ENCODE results near the gene VPS13D. TPM values are rescaled to one million over a fixed set of nuclear protein-coding genes. Genes with fewer than 3 reads are reported as not detected.
A peak's percentile ranks its signal among the peaks of the same experiment; 100 is the strongest.
"Not testable (repeated sequence)": the region's sequence is repeated elsewhere in the genome, so short reads cannot be mapped to it uniquely, and the experiment has no call there.

Gene VPS13D
- polyA plus RNA-seq, 3 donors from 2014 or later: 4.2 to 9.9 (median 6.6) TPM

- H3K4me3 Mint-ChIP-seq; H3K4me1 Mint-ChIP-seq; H3K36me3 Mint-ChIP-seq; H3K27me3 Mint-ChIP-seq (ENCODE audit: low read depth in 3 of 3); H3K27ac Mint-ChIP-seq; H3K9me3 Mint-ChIP-seq; DNase-seq: not testable (repeated sequence)
Observed at GRCh38 chr1:12224092-12224491, 5.7 kb upstream of the VPS13D start.

DNA sequence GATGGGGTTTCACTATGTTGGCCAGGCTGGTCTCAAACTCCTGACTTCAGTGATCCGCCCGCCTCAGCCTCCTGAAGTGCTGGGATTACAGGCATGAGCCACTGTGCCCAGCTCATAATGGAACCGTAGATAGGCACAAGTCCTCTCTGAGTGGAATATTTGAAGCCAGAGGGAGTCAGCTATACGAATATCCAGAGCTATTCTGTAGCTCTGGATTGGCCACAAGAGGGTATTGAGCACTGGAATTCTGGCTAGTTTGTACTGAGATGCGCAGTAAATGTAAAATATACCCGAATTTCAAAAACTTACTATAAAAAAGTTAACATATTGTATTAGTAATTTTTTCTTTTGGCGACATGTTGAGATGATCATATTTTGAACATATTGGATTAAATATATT lies 851 bp upstream of the VPS13D start:
- H3K27me3 Mint-ChIP-seq (ENCODE audit: low read depth in 3 of 3): no peaks in the 10 kb centered on the region
- no peak for DNase-seq
- H3K36me3 Mint-ChIP-seq: peaks cover 0 to 3% (median 3%) of the 10 kb centered on the region in 3 donors
- peaks cover 13 to 19% of the 10 kb centered on the region in 2 donors for H3K4me1 Mint-ChIP-seq
- H3K9me3 Mint-ChIP-seq: no peaks in the 10 kb centered on the region
- H3K27ac Mint-ChIP-seq: peak overlapping the region in 1 of 6 donors; percentile 71
- peak overlapping the region; percentile 75 to 81 (median 76) for H3K4me3 Mint-ChIP-seq

GRCh38 chr1:12229386-12229834 lies 420 bp upstream of the VPS13D start:
- Mint-ChIP-seq H3K36me3 (peaks cover 0 to 3% (median 3%) of the 10 kb centered on the region in 3 donors), H3K4me1 (peaks cover 16 to 24% of the 10 kb centered on the region in 2 donors), H3K27ac (peak overlapping the region in 4 of 6 donors; percentile 39 to 71 (median 59)), H3K4me3 (peak overlapping the region; percentile 75 to 81 (median 76)), H3K9me3 (no peaks in the 10 kb centered on the region), H3K27me3 (ENCODE audit: low read depth in 3 of 3) (no peaks in the 10 kb centered on the region)
- no peak for DNase-seq

GRCh38 chr1:12230549-12231275 lies 882 bp downstream of the VPS13D start:
- peak overlapping the region in 4 of 6 donors; percentile 28 to 87 (median 80) for H3K27ac Mint-ChIP-seq
- H3K4me1 Mint-ChIP-seq: peaks cover 16 to 32% of the 10 kb centered on the region in 2 donors
- peak in 2 of 3 donors; percentile 10 to 17 for DNase-seq
- H3K9me3 Mint-ChIP-seq: no peaks in the 10 kb centered on the region
- H3K4me3 Mint-ChIP-seq: peak overlapping the region; percentile 86 to 90 (median 87)
- no peaks in the 10 kb centered on the region for H3K27me3 Mint-ChIP-seq (ENCODE audit: low read depth in 3 of 3)
- peaks cover 4 to 6% (median 5%) of the 10 kb centered on the region in 3 donors for H3K36me3 Mint-ChIP-seq

DNA sequence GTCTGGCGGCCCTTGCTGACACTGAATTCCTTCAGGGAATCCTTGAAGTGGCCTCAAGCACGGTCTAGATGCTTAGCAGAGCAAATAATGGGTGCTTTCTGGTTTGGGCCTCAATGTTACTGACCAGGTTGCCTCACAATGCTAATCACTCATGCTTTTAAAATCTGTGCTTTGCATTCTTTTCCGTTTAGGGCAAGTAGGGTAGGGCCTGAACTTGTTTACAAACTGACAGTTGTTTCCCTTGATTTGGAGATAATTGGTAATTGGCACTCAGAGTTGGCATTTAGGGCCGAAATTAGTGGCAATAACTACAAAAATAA lies 1.4 kb downstream of the VPS13D start:
- Mint-ChIP-seq H3K27ac (peak overlapping the region in 4 of 6 donors; percentile 34 to 82 (median 64)), H3K4me1 (peaks cover 18 to 36% of the 10 kb centered on the region in 2 donors), H3K27me3 (ENCODE audit: low read depth in 3 of 3) (no peaks in the 10 kb centered on the region), H3K9me3 (no peaks in the 10 kb centered on the region), H3K36me3 (peaks cover 7 to 9% (median 9%) of the 10 kb centered on the region in 3 donors), H3K4me3 (peak overlapping the region; percentile 86 to 90 (median 87))
- no peak for DNase-seq

DNA sequence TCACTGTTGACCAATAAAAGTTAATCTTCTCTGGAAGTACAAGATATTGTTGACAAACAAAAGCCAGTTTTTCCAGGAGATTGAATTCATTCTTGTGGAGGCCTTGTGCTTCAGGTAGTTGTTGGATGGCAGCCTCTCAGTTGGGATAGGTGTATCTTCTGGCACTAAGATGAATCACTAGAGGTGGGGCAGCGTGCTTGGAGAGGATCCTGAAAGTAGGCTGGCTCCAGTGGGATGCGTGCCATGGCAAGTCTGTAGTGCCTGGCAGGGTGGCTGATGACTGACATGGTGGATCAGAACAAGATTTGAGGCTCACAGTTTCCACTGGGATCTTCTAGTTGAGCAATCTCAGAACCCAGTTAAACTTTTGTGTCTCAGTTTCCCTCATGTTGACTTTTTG lies 2.4 kb downstream of the VPS13D start:
- no peaks in the 10 kb centered on the region for H3K27me3 Mint-ChIP-seq (ENCODE audit: low read depth in 3 of 3)
- no peak for DNase-seq
- H3K36me3 Mint-ChIP-seq: peaks cover 13 to 15% (median 14%) of the 10 kb centered on the region in 3 donors
- peaks cover 18 to 41% of the 10 kb centered on the region in 2 donors for H3K4me1 Mint-ChIP-seq
- no peaks in the 10 kb centered on the region for H3K9me3 Mint-ChIP-seq
- H3K4me3 Mint-ChIP-seq: peak overlapping the region; percentile 20 to 72 (median 46)
- no peak overlapping the region for H3K27ac Mint-ChIP-seq

DNA sequence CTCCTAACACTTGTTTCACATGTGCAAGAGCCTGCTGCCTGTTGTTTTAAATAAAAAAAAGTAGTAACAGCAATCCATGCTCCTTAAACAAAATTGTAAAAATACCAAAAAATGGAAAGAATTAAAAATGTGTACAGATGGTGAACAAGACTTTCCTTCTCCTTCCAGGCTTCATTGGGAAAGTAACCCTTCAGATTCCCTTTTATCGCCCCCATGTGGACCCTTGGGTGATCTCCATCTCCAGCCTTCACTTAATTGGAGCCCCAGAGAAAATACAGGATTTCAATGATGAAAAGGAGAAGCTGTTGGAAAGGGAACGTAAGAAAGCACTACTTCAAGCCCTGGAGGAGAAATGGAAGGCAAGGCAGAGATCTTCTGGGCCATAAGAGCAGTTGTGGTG lies 14.2 kb downstream of the VPS13D start:
- peak overlapping the region in 1 of 6 donors; percentile 67 for H3K27ac Mint-ChIP-seq

DNA sequence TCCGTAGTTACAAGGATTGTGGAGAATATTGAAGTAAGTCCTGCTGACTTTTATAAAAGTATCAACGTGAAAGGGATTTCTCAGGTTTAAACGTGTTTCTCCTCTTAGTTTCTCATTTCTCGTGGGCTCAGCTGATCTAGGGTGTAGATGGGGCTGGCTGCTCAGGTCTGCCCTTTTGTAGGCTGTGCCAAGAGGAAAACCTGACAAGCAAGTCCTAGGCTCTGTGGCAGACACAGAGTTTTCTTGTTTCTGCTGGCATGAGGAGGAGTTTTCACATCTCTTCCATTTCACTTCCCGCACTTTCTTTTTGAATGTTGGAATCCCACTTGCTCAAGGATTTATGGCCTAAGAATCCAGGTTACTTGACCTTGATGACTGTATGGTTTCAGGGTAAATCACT lies 14.8 kb downstream of the VPS13D start:
- H3K4me3 Mint-ChIP-seq: no peak overlapping the region
- DNase-seq: no peak
- peaks cover 0 to 14% of the 10 kb centered on the region in 2 donors for H3K4me1 Mint-ChIP-seq
- H3K36me3 Mint-ChIP-seq: peaks cover 25 to 41% (median 29%) of the 10 kb centered on the region in 3 donors
- no peak overlapping the region for H3K27ac Mint-ChIP-seq
- H3K9me3 Mint-ChIP-seq: no peaks in the 10 kb centered on the region
- peaks cover 0 to 1% (median 0%) of the 10 kb centered on the region in 3 donors for H3K27me3 Mint-ChIP-seq (ENCODE audit: low read depth in 3 of 3)

More for the DNA sequence above, 14.2 kb downstream of the VPS13D start:
- Mint-ChIP-seq H3K27me3 (ENCODE audit: low read depth in 3 of 3) (peaks cover 0 to 1% (median 0%) of the 10 kb centered on the region in 3 donors), H3K4me3 (no peak overlapping the region), H3K36me3 (peaks cover 20 to 37% (median 24%) of the 10 kb centered on the region in 3 donors), H3K4me1 (peaks cover 0 to 16% of the 10 kb centered on the region in 2 donors), H3K9me3 (no peaks in the 10 kb centered on the region)
- peak in 1 of 3 donors; percentile 15 for DNase-seq

DNA sequence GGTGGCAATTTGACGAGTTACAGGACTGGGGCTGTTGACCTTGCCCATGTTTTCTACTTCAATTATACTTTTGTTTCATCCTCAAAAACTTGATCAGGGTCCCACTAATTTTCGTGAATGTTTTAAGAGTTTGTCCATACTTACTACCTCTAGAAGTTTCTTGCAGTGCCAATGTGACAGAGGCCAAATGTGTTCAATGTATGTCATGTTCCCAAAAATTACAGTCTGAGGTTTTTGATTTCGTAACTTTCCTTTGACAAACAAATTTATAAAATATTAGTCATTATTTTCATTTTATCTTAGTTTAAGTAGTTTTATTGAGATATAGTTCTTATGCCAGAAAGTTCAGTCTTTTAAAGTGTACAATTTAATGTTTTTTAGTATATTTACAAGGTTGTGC lies 15.3 kb downstream of the VPS13D start:
- H3K4me1 Mint-ChIP-seq: peaks cover 0 to 9% of the 10 kb centered on the region in 2 donors
- no peaks in the 10 kb centered on the region for H3K9me3 Mint-ChIP-seq
- H3K4me3 Mint-ChIP-seq: no peak overlapping the region
- DNase-seq: no peak
- H3K36me3 Mint-ChIP-seq: peaks cover 30 to 46% (median 31%) of the 10 kb centered on the region in 3 donors
- H3K27me3 Mint-ChIP-seq (ENCODE audit: low read depth in 3 of 3): no peaks in the 10 kb centered on the region
- H3K27ac Mint-ChIP-seq: no peak overlapping the region

- peaks cover 30 to 50% (median 35%) of the 10 kb centered on the region in 3 donors for H3K36me3 Mint-ChIP-seq
- peaks cover 0 to 9% of the 10 kb centered on the region in 2 donors for H3K4me1 Mint-ChIP-seq
- H3K4me3 Mint-ChIP-seq: no peak overlapping the region
- no peak for DNase-seq
- H3K9me3 Mint-ChIP-seq: no peaks in the 10 kb centered on the region
- H3K27ac Mint-ChIP-seq: no peak overlapping the region
- no peaks in the 10 kb centered on the region for H3K27me3 Mint-ChIP-seq (ENCODE audit: low read depth in 3 of 3)
Observed at GRCh38 chr1:12245733-12246132, 15.9 kb downstream of the VPS13D start.

DNA sequence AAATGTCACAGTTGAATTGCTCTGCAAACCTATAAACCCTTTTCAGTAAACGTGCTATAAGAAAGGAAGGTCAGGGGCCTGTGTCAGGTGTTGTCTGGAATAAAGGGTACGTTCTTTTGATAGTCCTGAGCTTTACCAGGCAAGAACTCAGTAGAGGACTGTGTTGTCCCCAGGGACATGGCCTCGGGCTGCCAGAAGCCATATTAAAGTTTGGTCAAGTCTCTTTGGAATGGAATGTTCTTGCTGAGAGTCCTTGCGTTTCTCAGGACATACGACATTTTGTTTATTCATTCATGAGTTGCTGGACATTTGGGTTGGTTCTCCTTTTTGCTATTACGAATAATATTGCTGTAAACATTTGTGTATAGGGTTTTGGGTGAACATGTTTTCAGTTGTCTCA lies 16.8 kb downstream of the VPS13D start:
- no peak overlapping the region for H3K4me3 Mint-ChIP-seq
- DNase-seq: no peak
- H3K27me3 Mint-ChIP-seq (ENCODE audit: low read depth in 3 of 3): no peaks in the 10 kb centered on the region
- H3K9me3 Mint-ChIP-seq: no peaks in the 10 kb centered on the region
- no peak overlapping the region for H3K27ac Mint-ChIP-seq
- H3K4me1 Mint-ChIP-seq: peaks cover 0 to 9% of the 10 kb centered on the region in 2 donors
- H3K36me3 Mint-ChIP-seq: peaks cover 37 to 56% (median 37%) of the 10 kb centered on the region in 3 donors

- peaks cover 35 to 58% (median 48%) of the 10 kb centered on the region in 3 donors for H3K36me3 Mint-ChIP-seq
- no peak overlapping the region for H3K27ac Mint-ChIP-seq
- no peaks in the 10 kb centered on the region for H3K27me3 Mint-ChIP-seq (ENCODE audit: low read depth in 3 of 3)
- H3K9me3 Mint-ChIP-seq: no peaks in the 10 kb centered on the region
- no peaks in the 10 kb centered on the region for H3K4me1 Mint-ChIP-seq
- DNase-seq: no peak
- no peak overlapping the region for H3K4me3 Mint-ChIP-seq
Observed at GRCh38 chr1:12249181-12249580, 19.4 kb downstream of the VPS13D start.

DNA sequence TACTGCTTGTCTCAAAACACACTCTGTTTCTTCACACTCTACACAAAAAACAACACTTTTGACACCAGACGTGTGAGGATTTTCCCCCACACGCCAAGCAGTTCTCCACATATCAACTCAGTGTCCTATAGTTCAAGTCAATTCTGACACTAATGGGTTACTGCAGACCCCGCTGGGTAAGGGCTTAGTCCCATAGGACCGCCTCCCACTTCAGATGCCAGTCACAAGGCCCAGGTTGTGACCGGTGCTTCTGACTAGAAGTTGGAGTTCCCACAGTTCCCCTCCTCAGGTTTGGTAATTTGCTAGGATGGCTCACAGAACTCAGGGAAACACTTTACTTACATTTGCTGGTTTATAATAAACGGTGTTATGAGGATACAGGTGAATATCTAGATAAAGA lies 19.9 kb downstream of the VPS13D start:
- no peak overlapping the region for H3K27ac Mint-ChIP-seq
- H3K36me3 Mint-ChIP-seq: peaks cover 31 to 53% (median 45%) of the 10 kb centered on the region in 3 donors
- H3K4me3 Mint-ChIP-seq: no peak overlapping the region
- no peaks in the 10 kb centered on the region for H3K9me3 Mint-ChIP-seq
- DNase-seq: no peak
- no peaks in the 10 kb centered on the region for H3K4me1 Mint-ChIP-seq
- no peaks in the 10 kb centered on the region for H3K27me3 Mint-ChIP-seq (ENCODE audit: low read depth in 3 of 3)

- H3K27me3 Mint-ChIP-seq (ENCODE audit: low read depth in 3 of 3): no peaks in the 10 kb centered on the region
- no peak overlapping the region for H3K27ac Mint-ChIP-seq
- H3K36me3 Mint-ChIP-seq: peaks cover 29 to 47% (median 37%) of the 10 kb centered on the region in 3 donors
- H3K9me3 Mint-ChIP-seq: no peaks in the 10 kb centered on the region
- no peaks in the 10 kb centered on the region for H3K4me1 Mint-ChIP-seq
- no peak overlapping the region for H3K4me3 Mint-ChIP-seq
- no peak for DNase-seq
Observed at GRCh38 chr1:12251442-12251841, 21.6 kb downstream of the VPS13D start.
